Measurements from ENCODE around the gene GABRA1. TPM values are rescaled to one million over a fixed set of nuclear protein-coding genes. Genes with fewer than 3 reads are reported as not detected.

GABRA1 gene
- total RNA-seq (not detected), polyA plus RNA-seq (under 1 TPM in 1 of 3 donors, not detected in 2; 0.05 TPM)
- long read RNA-seq, donor 1 = 0 reads
- long read RNA-seq, donor 2 = 0 reads

DNA sequence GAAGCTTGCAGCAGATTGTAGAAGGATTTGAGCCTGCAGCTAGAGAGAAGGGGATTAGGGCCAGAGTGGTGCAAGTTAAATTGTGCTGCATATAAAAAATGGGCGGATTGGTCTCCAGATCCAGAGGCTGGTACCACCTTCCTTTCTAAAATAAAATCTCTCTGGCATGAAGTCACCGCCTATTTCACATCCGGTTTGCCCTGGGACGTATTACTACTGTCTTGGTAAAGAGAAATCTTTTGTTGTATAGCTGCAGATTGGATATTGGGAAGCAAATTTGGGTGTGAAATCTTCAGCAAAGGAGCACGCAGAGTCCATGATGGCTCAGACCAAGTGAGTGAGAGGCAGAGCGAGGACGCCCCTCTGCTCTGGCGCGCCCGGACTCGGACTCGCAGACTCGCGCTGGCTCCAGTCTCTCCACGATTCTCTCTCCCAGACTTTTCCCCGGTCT, at the start of gene GABRA1:
Gene GABRA1, plus strand, starts transcription at position 180 of the 451 bp plus-strand sequence. CDS start 2,691 bp downstream, outside the sequence.
- Histone ChIP-seq H3K4me3 (no peak within 1 kb of the TSS), H3K4me1 (no peaks in the 10 kb centered on the region), H3K36me3 (ENCODE audit: insufficient read depth in 1 of 2, low read depth in 1 of 2) (no peaks in the 10 kb centered on the region), H3K9me3 (no peaks in the 10 kb centered on the region), H3K27ac (no peak within 1 kb of the TSS), H3K27me3 (ENCODE audit: insufficient read depth in 3 of 3, low read length in 2 of 3) (peaks cover 7 to 10% (median 8%) of the 10 kb centered on the region in 3 donors)
- WGBS, 3 donors = 2% methylated on average over 16 of the region's 16 CpGs
- no peak for ATAC-seq
- DNase-seq = no peak
- intact Hi-C loops (cut with DNase I) = no loop called here
- TF ChIP-seq, protein P1, sequence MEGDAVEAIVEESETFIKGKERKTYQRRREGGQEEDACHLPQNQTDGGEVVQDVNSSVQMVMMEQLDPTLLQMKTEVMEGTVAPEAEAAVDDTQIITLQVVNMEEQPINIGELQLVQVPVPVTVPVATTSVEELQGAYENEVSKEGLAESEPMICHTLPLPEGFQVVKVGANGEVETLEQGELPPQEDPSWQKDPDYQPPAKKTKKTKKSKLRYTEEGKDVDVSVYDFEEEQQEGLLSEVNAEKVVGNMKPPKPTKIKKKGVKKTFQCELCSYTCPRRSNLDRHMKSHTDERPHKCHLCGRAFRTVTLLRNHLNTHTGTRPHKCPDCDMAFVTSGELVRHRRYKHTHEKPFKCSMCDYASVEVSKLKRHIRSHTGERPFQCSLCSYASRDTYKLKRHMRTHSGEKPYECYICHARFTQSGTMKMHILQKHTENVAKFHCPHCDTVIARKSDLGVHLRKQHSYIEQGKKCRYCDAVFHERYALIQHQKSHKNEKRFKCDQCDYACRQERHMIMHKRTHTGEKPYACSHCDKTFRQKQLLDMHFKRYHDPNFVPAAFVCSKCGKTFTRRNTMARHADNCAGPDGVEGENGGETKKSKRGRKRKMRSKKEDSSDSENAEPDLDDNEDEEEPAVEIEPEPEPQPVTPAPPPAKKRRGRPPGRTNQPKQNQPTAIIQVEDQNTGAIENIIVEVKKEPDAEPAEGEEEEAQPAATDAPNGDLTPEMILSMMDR (IDR thresholded peaks at IDR 0.05) = no peak

DNA sequence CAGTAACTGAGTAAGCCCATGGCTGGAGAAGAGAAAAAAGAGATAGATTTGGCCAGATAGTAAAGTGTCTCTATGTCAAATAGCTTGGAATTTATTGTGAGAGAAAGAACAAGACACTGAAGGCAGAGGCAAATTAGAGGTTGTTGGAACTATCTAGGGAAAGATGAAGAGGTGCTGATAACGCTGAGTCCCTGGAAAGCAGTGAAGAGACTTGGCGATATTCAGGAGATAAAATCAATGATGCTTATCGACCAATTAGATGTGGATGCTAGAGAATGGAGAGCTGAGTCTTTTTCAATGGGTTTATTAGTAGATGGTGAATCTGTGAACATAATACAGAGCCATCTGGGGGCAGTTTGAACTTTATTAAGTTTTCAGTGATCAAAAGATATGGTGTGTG, 48.6 kb upstream of the GABRA1 start:
- no peak for ATAC-seq
- Histone ChIP-seq H3K4me3 (no peak overlapping the region), H3K9me3 (no peaks in the 10 kb centered on the region), H3K4me1 (no peaks in the 10 kb centered on the region), H3K36me3 (ENCODE audit: insufficient read depth in 1 of 2, low read depth in 1 of 2) (no peaks in the 10 kb centered on the region), H3K27me3 (ENCODE audit: insufficient read depth in 3 of 3, low read length in 2 of 3) (no peaks in the 10 kb centered on the region), H3K27ac (no peak overlapping the region)
- 71 to 83% (median 75%) methylated on average over 3 of the region's 3 CpGs for WGBS, 3 donors
- DNase-seq = no peak
- TF ChIP-seq, protein P1 (IDR thresholded peaks at IDR 0.05) = no peak
- intact Hi-C loops (cut with DNase I) = no loop called here

GRCh38 chr5:161804263-161804662, 43.7 kb upstream of the GABRA1 start:
- H3K27ac ChIP-seq = no peak overlapping the region
- TF ChIP-seq, protein P1 (IDR thresholded peaks at IDR 0.05) = no peak
- 5 to 11% (median 8%) methylated on average over 1 of the region's 1 CpG for WGBS, 3 donors
- no peak for ATAC-seq
- no peaks in the 10 kb centered on the region for H3K9me3 ChIP-seq
- H3K4me1 ChIP-seq = no peaks in the 10 kb centered on the region
- intact Hi-C loops (cut with DNase I) = no loop called here
- H3K36me3 ChIP-seq (ENCODE audit: insufficient read depth in 1 of 2, low read depth in 1 of 2) = no peaks in the 10 kb centered on the region
- no peak overlapping the region for H3K4me3 ChIP-seq
- no peaks in the 10 kb centered on the region for H3K27me3 ChIP-seq (ENCODE audit: insufficient read depth in 3 of 3, low read length in 2 of 3)
- no peak for DNase-seq

- no peaks in the 10 kb centered on the region for H3K9me3 ChIP-seq
- WGBS, 3 donors = 5 to 8% (median 7%) methylated on average over 5 of the region's 5 CpGs
- ATAC-seq = no peak
Observed at GRCh38 chr5:161846746-161847145, 1.2 kb upstream of the GABRA1 start.

More at GRCh38 chr5:161846746-161847145, 1.2 kb upstream of the GABRA1 start:
- H3K27me3 ChIP-seq (ENCODE audit: insufficient read depth in 3 of 3, low read length in 2 of 3) = peaks cover 7 to 10% (median 8%) of the 10 kb centered on the region in 3 donors
- DNase-seq = no peak
- TF ChIP-seq, protein P1 (IDR thresholded peaks at IDR 0.05) = no peak
- no peaks in the 10 kb centered on the region for H3K36me3 ChIP-seq (ENCODE audit: insufficient read depth in 1 of 2, low read depth in 1 of 2)
- no peak overlapping the region for H3K4me3 ChIP-seq
- intact Hi-C loops (cut with DNase I) = no loop called here
- H3K4me1 ChIP-seq = no peaks in the 10 kb centered on the region
- no peak overlapping the region for H3K27ac ChIP-seq

Measured in psoas muscle (tissue), 8 donors.